Femur (tissue), 1 donor: ENCODE results near the gene TESK2.
"Not testable (repeated sequence)": the region's sequence is repeated elsewhere in the genome, so short reads cannot be mapped to it uniquely, and the experiment has no call there.

Experiments used
- DNase-seq: peaks from one replicate; pipeline ENCODE4 v3.0.0-alpha.2; 2017

The TESK2 gene

GRCh38 chr1:45473302-45473701 lies 17.7 kb downstream of the TESK2 start:
- DNase-seq: no peak

DNA sequence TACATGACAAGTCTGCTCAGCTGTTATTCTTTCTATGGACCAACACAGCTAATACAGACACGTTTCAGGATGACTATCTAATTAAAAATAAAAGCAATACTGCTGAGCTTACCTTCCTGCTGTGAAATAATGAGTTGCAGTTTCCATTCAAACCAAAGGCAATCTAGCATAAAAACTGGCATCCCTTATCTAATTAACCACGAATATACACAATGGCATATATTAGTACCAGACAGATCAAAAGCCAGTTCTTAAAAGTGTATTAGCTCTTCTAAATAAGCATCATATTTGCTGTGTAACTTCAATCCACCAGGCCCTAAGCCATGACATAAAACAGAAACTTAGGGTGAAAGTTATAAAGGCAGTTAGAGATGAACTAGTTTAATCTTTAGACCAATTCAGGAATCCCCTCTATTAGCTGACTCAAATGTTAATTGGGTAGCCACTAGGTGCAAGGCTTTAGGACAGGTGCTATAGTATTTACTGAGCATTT lies 20.6 kb downstream of the TESK2 start:
- DNase-seq: no peak

DNA sequence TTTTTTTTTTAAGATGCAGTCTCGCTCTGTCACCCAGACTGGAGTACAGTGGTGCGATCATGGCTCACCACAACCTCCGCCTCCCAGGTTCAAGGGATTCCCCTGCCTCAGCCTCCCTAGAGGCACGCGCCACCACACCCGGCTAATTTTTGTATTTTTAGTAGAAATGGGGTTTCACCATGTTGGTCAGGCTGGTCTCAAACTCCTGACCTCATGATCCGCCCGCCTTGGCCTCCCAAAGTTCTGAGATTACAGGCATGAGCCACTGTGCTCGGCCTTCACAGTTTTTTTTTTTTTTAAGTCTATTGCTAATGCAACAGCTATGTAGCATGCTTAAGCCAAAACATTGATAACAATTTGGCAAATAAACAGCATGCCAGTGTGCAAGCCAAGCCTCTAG lies 23.6 kb downstream of the TESK2 start:
- DNase-seq: not testable (repeated sequence)

GRCh38 chr1:45465277-45465676 lies 25.7 kb downstream of the TESK2 start:
- DNase-seq: no peak

DNA sequence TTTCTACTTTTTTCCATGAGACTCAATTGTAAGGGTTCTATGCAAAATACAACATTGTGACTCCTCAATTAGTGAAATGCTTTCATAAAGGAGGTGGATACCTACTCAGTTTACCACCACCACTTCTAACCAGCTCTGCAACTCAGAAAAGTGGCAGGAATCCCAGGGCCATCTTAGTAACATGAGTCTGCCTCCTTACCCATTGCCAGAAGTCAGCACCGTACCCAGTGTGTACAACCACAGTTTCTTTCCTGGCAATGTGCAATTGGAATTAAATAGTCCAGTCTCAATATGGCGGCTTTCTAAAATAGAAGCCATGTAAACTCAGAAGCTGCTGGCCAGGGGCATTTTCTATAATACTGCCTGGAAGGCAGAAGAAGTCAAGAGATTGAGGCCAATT lies 32.1 kb downstream of the TESK2 start:
- DNase-seq: no peak

DNA sequence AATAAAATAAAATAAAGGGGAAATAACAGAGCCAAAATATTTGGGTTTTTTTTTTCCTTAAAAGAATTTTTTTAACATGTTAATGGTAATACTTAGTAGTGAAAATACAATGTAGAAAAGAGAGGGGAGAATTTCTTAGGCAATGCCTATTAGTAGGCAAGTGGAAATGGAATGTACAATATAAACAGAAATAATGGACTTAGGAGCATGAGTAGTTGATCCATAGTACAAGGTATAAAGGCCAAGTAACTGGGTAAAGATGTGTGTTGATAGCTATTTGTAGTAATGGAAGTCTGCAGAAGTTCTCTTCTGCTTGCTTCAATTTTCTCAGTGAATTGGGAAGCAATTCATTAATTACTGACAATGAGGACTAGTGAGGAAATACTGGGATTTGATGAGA lies 34.4 kb downstream of the TESK2 start:
- no peak for DNase-seq

DNA sequence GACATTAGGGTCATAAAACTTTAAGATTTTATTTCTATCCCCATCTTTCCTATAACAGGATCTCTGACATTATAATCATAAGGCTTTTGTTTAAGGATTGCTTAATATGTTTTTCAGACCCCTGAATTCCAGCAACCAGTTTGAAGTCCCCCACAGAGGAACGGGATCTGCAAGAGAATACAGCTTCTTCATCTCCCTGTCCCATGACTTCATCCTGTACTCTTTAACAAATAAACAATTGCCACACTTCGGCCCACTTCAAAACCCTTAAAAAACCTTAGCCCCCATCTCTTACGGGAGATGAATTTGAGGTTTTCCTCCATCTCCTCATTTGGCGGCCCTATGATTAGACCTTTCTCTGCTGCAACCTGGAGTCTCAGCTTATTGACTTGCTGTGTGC lies 35.8 kb downstream of the TESK2 start:
- no peak for DNase-seq

DNA sequence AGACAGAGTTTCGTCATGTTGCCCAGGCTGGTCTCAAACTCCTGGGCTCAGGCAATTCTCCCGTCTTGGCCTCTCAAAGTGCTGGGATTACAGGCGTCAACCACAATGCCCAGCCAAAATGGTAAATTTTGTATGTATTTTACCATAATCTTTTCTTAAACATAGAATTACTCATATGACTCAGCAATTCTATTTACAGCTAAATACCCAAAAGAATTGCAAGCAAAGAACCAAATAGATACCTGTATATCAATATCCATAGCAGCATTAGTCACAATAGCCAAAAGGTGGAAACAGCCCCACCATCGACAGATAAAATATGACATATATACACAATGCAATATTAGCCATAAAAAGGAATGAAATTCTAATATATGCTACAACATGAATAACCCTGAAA lies 36.5 kb downstream of the TESK2 start:
- no peak for DNase-seq

GRCh38 chr1:45452503-45452902 lies 38.5 kb downstream of the TESK2 start:
- no peak for DNase-seq

DNA sequence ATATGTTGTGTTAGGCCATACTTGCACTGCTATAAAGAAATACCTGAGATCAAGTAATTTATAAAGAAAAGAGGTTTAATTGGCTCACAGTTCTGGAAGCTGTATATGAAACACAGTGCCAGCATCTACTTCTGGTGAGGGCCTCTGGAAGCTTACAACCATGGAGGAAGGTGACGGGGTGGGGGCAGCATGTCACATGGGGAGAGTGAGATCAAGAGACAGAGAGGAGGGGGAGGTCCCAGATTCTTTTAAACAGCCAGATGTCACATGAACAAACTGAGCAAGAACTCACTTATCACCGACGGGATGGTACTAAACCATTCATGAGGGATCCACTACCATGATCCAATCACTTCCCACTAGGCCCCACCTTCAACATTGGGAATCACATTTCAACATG lies 42.6 kb downstream of the TESK2 start:
- no peak for DNase-seq

DNA sequence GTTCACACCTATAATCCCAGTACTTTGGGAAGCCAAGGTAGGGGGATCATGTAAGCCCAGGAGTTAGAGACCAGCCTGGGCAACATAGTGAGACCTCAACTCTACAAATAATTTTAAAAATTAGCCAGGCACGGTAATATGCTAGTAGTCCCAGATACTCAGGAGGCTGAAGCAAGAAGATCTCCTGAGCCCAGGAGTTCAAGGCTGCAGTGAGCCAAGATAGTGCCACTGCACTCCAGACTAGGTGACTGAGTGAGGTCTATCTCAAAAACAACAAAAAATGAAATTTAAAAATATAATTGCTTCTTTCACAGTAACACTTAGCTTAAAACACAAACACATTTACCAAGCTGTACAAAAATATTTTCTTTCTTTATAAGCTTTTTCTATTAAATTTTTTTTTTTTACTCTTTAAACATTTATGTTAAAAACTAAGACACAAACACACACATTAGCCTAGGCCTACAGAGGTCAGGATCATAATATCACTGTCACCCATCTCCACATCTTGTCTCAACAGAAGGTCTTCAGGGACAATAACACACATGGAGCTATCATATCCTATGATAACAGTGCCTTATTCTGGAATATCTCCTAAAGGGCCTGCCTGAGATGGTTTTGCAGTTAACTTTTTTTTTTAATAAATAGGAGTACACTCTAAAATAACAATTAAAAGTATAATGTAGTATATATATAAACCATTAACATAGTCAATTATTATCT lies 43.9 kb downstream of the TESK2 start:
- DNase-seq: no peak

DNA sequence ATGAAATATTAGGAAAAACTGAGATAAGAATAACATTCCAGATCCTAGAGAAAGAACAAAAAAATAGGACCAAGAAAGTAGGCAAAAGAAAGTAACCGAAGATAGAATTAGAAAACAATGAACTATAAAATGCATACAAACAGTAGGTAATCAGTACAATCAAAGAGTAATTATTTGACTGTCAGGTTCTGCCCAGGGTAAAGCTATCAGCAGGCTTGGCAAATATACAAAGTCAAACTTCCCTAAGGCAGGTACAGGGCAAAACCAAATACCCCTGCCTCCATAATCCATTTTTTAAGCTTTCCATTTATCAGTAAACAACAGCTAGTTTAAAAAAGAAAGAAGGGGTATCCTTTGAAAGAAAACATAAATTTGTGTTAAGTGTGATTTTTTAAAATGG lies 44.4 kb downstream of the TESK2 start:
- no peak for DNase-seq

GRCh38 chr1:45444609-45445131 lies 46.3 kb downstream of the TESK2 start:
- DNase-seq: no peak

- no peak for DNase-seq
Measured at GRCh38 chr1:45443580-45444446, 47.1 kb downstream of the TESK2 start.

DNA sequence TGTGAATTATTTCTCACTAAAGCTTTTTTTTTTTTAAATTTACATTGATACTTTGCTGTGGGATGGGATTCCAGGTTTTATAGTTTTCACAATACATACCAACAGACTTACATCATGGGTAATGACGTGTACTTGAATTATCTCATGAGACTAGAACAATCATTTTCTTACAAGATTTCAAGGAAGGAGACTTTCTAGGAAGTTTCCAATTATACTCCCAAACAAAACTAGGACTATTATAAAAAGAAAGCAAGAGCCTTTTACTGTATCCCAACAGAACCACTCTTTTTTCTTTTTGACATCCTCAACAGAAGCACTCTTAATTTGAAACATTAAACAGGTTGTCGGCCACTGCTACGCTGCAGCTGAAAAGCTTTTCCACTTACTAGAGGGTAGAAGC lies 48.7 kb downstream of the TESK2 start:
- no peak for DNase-seq

DNA sequence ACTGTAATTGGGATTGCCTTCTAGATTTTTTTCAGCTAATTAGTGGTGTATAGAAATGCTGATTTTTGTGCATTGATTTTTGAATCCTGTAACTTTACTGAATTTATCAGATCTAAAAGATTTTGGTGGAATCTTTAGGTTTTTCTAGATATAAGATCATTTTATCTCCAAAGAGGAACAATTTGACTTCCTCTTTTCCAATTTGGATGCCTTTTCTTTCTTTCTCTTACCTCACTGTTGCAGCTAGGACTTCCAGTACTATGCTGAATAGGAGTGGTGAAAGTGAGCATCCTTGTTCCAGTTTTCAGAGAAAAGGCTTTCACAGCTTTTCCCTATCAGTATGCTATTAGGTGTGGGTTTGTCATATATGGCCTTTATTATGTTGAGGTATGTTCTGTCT lies 53.6 kb downstream of the TESK2 start:
- no peak for DNase-seq

GRCh38 chr1:45430490-45430889 lies 60.5 kb downstream of the TESK2 start:
- DNase-seq: no peak

- DNase-seq: no peak
Measured at GRCh38 chr1:45429561-45430159, 61.3 kb downstream of the TESK2 start.

GRCh38 chr1:45423906-45424678 lies 66.9 kb downstream of the TESK2 start:
- no peak for DNase-seq

DNA sequence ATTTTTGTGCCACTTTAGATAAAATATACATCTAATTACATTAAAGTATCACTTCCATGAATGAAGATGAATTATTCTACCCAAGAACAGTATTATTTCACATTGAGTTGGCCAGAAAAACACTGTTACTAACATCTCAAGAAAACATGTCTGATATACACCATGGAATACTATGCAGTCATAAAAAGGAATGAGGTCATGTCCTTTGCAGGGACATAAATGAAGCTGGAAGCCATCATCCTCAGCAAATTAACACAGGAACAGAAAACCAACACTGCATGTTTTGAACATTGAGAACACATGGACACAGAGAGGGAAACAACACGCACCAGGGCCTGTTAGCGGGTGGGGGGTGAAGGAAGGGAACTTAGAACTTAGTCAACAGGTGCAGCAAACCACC lies 69.0 kb downstream of the TESK2 start:
- no peak for DNase-seq

DNA sequence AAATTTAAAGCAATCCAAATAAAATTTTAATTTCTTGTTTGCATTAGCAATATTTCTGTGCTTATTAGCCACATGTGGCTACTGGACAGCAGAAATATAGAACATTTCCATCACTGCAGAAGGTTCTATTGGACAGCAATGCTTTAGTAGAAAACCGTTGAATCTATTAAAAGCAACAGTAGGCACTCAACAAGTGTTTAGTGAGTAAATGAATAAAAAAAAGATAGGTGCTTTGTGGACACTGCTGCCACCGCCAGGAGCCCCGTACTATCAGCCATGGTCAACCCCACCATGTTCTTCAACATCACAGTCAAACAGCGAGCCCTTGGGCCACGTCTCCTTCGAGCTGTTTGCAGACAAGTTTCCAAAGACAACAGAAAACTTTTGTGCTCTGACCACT lies 76.2 kb downstream of the TESK2 start:
- DNase-seq: no peak

DNA sequence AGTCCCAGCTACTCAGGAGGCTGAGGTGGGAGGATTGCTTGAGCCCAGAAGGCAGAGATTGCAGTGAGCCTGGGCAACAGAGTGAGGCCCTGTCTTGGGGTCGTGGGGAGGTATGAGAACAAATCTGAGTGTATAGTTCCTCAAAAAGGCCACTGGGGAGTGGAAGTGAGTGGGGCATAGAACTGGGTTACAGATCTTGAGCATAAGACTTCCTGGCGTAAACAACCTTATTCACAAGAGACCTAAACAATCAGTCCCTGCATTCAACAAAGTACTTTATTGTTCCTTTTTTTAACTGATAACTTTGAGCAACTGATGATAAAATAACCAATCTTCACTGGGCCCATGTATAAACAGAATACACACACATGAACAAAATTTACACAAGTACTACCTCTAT lies 78.1 kb downstream of the TESK2 start:
- DNase-seq: no peak

GRCh38 chr1:45411510-45411899 lies 79.5 kb downstream of the TESK2 start:
- no peak for DNase-seq
